HFFc6 (cell line): Measurements from ENCODE around the gene SMIM45.

Experiments
- DNase-seq: peaks from one replicate; pipeline ENCODE4 v3.0.0-alpha.2; 2018
- H3K27ac Mint-ChIP-seq: 2 replicates; pipeline ENCODE4 v1.8.0; 2020; ENCODE audit warnings: mild to moderate bottlenecking, mixed read lengths
- H3K27me3 Mint-ChIP-seq: 2 replicates; pipeline ENCODE4 v1.8.0; 2021; ENCODE audit warnings: mild to moderate bottlenecking, moderate library complexity, mixed read lengths; ENCODE audit not compliant: insufficient read depth
- H3K36me3 Mint-ChIP-seq: 2 replicates; pipeline ENCODE4 v1.8.0; 2021; ENCODE audit warnings: low read depth, mixed read lengths
- H3K4me1 Mint-ChIP-seq: 2 replicates; pipeline ENCODE4 v1.8.0; 2020; ENCODE audit warnings: low read depth, mixed read lengths
- H3K4me3 Mint-ChIP-seq: 2 replicates; pipeline ENCODE4 v1.8.0; 2020; ENCODE audit warnings: mild to moderate bottlenecking, moderate library complexity, mixed read lengths
- H3K9me3 Mint-ChIP-seq: 2 replicates; pipeline ENCODE4 v1.8.0; 2020; ENCODE audit warnings: mild to moderate bottlenecking, mixed read lengths
- TF ChIP-seq, protein P1 (sequence below): fragments of 200-600 bp; sonication (generic); IDR thresholded peaks from 2 replicates; pipeline ENCODE4 v1.5.0; 2021; ENCODE audit warnings: antibody characterized with exemption, mild to moderate bottlenecking

The SMIM45 gene

GRCh38 chr22:41989246-41989645 is 37.3 kb downstream of the SMIM45 start:
- peaks cover 53% of the 10 kb centered on the region for H3K27me3 Mint-ChIP-seq
- peaks cover 4% of the 10 kb centered on the region; the same call in 1 of the 2 replicates for H3K9me3 Mint-ChIP-seq

GRCh38 chr22:41991111-41991510 is 39.2 kb downstream of the SMIM45 start:
- H3K4me3 Mint-ChIP-seq: no peak overlapping the region
- H3K4me1 Mint-ChIP-seq: no peaks in the 10 kb centered on the region
- TF ChIP-seq, protein P1, sequence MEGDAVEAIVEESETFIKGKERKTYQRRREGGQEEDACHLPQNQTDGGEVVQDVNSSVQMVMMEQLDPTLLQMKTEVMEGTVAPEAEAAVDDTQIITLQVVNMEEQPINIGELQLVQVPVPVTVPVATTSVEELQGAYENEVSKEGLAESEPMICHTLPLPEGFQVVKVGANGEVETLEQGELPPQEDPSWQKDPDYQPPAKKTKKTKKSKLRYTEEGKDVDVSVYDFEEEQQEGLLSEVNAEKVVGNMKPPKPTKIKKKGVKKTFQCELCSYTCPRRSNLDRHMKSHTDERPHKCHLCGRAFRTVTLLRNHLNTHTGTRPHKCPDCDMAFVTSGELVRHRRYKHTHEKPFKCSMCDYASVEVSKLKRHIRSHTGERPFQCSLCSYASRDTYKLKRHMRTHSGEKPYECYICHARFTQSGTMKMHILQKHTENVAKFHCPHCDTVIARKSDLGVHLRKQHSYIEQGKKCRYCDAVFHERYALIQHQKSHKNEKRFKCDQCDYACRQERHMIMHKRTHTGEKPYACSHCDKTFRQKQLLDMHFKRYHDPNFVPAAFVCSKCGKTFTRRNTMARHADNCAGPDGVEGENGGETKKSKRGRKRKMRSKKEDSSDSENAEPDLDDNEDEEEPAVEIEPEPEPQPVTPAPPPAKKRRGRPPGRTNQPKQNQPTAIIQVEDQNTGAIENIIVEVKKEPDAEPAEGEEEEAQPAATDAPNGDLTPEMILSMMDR: no peak
- DNase-seq: no peak
- no peaks in the 10 kb centered on the region for H3K36me3 Mint-ChIP-seq
- peaks cover 56% of the 10 kb centered on the region for H3K27me3 Mint-ChIP-seq
- H3K9me3 Mint-ChIP-seq: peaks cover 2% of the 10 kb centered on the region; the same call in 1 of the 2 replicates
- H3K27ac Mint-ChIP-seq: no peak overlapping the region

More at GRCh38 chr22:41989246-41989645, 37.3 kb downstream of the SMIM45 start:
- DNase-seq: no peak
- no peaks in the 10 kb centered on the region for H3K4me1 Mint-ChIP-seq
- TF ChIP-seq, protein P1: no peak
- no peak overlapping the region for H3K4me3 Mint-ChIP-seq
- H3K27ac Mint-ChIP-seq: no peak overlapping the region
- H3K36me3 Mint-ChIP-seq: no peaks in the 10 kb centered on the region

GRCh38 chr22:41992496-41992895 is 40.5 kb downstream of the SMIM45 start:
- peaks cover 57% of the 10 kb centered on the region for H3K27me3 Mint-ChIP-seq
- TF ChIP-seq, protein P1: no peak
- H3K36me3 Mint-ChIP-seq: no peaks in the 10 kb centered on the region
- H3K9me3 Mint-ChIP-seq: no peaks in the 10 kb centered on the region
- no peak overlapping the region for H3K27ac Mint-ChIP-seq
- no peak for DNase-seq
- H3K4me3 Mint-ChIP-seq: no peak overlapping the region
- H3K4me1 Mint-ChIP-seq: no peaks in the 10 kb centered on the region

GRCh38 chr22:41995211-41995610 is 43.3 kb downstream of the SMIM45 start:
- Mint-ChIP-seq H3K36me3 (no peaks in the 10 kb centered on the region), H3K4me3 (no peak overlapping the region), H3K27ac (no peak overlapping the region), H3K9me3 (no peaks in the 10 kb centered on the region), H3K27me3 (peaks cover 48% of the 10 kb centered on the region), H3K4me1 (no peaks in the 10 kb centered on the region)
- DNase-seq: no peak
- TF ChIP-seq, protein P1: no peak

DNA sequence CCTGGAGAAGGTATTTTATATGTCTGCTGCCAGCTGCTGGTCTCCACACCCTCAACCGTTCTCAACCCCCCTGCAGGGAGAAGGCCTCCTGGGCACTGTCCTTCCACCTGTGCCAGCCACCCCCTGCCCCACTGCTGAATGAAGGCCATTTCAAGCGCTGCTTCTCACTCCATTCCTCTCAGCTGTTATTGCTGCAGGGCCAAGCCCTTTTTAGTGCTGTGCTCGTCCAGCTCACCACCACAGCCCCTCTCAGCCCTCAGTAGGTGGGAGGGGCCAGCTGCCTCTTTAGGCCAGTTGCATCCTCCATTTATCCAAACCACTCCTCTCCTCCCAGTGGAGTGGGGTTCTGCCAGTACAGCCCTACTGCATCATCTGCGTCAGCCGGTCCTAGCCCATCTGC is 44.9 kb downstream of the SMIM45 start:
- DNase-seq: no peak
- Mint-ChIP-seq H3K4me1 (0 out of 2 replicates have a peak, but pooled peaks cover 5% of the 10 kb centered on the region), H3K4me3 (no peak overlapping the region), H3K36me3 (no peaks in the 10 kb centered on the region), H3K27ac (no peak overlapping the region), H3K27me3 (peaks cover 41% of the 10 kb centered on the region), H3K9me3 (no peaks in the 10 kb centered on the region)
- TF ChIP-seq, protein P1: no peak
